GM18870 (cell line): ENCODE data around the gene GALNT12.

ENCODE experiments used
- ATAC-seq: cut with Tn5 transposase; IDR thresholded peaks from one replicate; pipeline ENCODE4 v1.9.1; 2021; ENCODE audit warnings: moderate library complexity; ENCODE audit not compliant: unreplicated experiment

The GALNT12 gene

DNA sequence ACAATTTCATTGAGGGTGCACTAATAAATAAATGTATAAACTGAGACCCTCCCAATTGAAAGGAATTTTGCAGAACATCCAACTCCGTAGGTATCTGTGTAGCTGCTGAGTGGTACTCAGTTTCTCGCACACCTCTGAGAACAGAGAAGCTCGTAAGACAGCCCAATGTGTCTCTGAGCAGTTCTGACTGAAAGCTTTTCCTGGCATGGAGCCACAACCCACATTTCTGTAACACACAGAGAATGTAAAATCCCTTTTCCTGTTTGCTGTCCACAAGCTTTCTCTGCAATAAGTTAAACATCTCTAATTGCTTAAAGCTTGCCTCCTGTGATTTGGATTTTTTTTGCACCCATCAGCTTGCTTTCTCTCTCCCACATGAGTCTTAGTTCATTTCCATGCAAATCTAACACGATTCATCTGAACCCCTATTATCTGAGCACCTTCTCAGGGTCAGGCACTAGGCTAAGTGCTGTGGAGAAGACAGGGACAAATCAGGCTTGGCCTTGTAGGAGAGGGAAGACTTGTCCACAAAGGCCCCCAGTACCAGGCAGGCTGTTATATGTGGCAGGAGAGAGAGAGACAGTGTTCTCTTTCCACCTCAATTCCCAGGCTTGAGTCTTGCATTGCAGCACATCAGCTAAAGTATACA lies 92.1 kb downstream of the GALNT12 start:
- ATAC-seq: no peak
